Fibroblast of lung (primary cell): Measurements from ENCODE around the gene CD151. TPM values are rescaled to one million over a fixed set of nuclear protein-coding genes. Genes with fewer than 3 reads are reported as not detected.

Source experiments
- DNase-seq, 2 donors: peaks; one replicate each; pipeline versions ENCODE4 v3.0.0 to v3.0.0-alpha.2; 2010; ENCODE audit warnings: low read depth in 2 of 2
- H2AFZ ChIP-seq: 2 replicates; pipeline ENCODE4 v1.5.1; 2012; ENCODE audit warnings: low read length, control low read depth, inconsistent platforms
- H3K27ac ChIP-seq: 2 replicates; pipeline ENCODE4 v1.5.1; 2011; ENCODE audit warnings: low read length, control low read depth; ENCODE audit not compliant: insufficient read depth
- H3K27me3 ChIP-seq: 2 replicates; pipeline ENCODE4 v1.5.1; 2011; ENCODE audit warnings: mild to moderate bottlenecking, low read length; ENCODE audit not compliant: control insufficient read depth, insufficient read depth
- H3K36me3 ChIP-seq: 2 replicates; pipeline ENCODE4 v1.5.1; 2011; ENCODE audit warnings: low read length; ENCODE audit not compliant: control insufficient read depth, insufficient read depth
- H3K4me1 ChIP-seq: 2 replicates; pipeline ENCODE4 v1.5.1; 2011; ENCODE audit warnings: low read length; ENCODE audit not compliant: control insufficient read depth, insufficient read depth; ENCODE audit errors: extremely low read depth
- H3K4me2 ChIP-seq: 2 replicates; pipeline ENCODE4 v1.5.1; 2011; ENCODE audit warnings: low read length, control low read depth; ENCODE audit not compliant: insufficient read depth; ENCODE audit errors: extremely low read depth
- H3K4me3 ChIP-seq, 4 experiments: fragments of 200-600 bp in 1 of 4; sonication (generic) in 1 of 4; replicated peaks in 1 of 4; 2 replicates each; pipeline ENCODE4 v1.5.1; 2011 to 2016; ENCODE audit warnings: low read length in 4 of 4, low read depth in 3 of 4, mild to moderate bottlenecking in 3 of 4, control low read depth in 2 of 4, inconsistent platforms in 1 of 4, mixed read lengths in 1 of 4; ENCODE audit not compliant: insufficient read depth in 1 of 4; ENCODE audit errors: control extremely low read depth in 1 of 4
- H3K79me2 ChIP-seq: 2 replicates; pipeline ENCODE4 v1.5.1; 2012; ENCODE audit warnings: mild to moderate bottlenecking, low read length, inconsistent platforms; ENCODE audit not compliant: control insufficient read depth, insufficient read depth
- H3K9ac ChIP-seq: 2 replicates; pipeline ENCODE4 v1.5.1; 2011; ENCODE audit warnings: mild to moderate bottlenecking, low read length, control low read depth; ENCODE audit not compliant: insufficient read depth
- H3K9me3 ChIP-seq: 2 replicates; pipeline ENCODE4 v1.5.1; 2012; ENCODE audit warnings: low read depth, low read length; ENCODE audit not compliant: control insufficient read depth, insufficient read depth
- H4K20me1 ChIP-seq: 2 replicates; pipeline ENCODE4 v1.5.1; 2011; ENCODE audit warnings: low read length; ENCODE audit not compliant: control insufficient read depth, insufficient read depth; ENCODE audit errors: extremely low read depth
- CTCF ChIP-seq, 2 donors: IDR thresholded peaks in 1 of 2; conservative IDR thresholded peaks in 1 of 2; 1 replicate in 1 of 2; 2 replicates in 1 of 2; pipeline ENCODE4 v1.5.1; 2011 to 2012; ENCODE audit warnings: low read length in 2 of 2, control low read depth in 1 of 2, inconsistent platforms in 1 of 2, low read depth in 1 of 2, mild to moderate bottlenecking in 1 of 2
- EZH2 ChIP-seq: IDR thresholded peaks from 2 replicates; pipeline ENCODE4 v1.5.1; 2012; ENCODE audit warnings: low read length, control low read depth, mild to moderate bottlenecking; ENCODE audit errors: missing control alignments
- polyA plus RNA-seq, 2 donors: library from polyadenylated mRNA; depleted of rRNA in 1 of 2; stranded (reverse) in 1 of 2; unstranded in 1 of 2; fragments of >200 nt; gene quantifications; 2 replicates each; pipeline ENCODE4 v1.2.1, GENCODE V29; 2011 to 2012; ENCODE audit warnings: missing spikeins in 1 of 2
- total RNA-seq: library from RNA; depleted of rRNA; stranded (reverse); fragments of >200 nt; gene quantifications from 2 replicates; pipeline ENCODE4 v1.2.1, GENCODE V29; 2014

CD151 gene
- total and polyA plus RNA-seq, 2 donors (not counting 1 experiment from before 2014, with no cell fraction given): 547 to 711 TPM

GRCh38 chr11:843086-843734, 10.5 kb downstream of the CD151 start:
- Histone ChIP-seq H3K4me3 (peak overlapping the region; percentile 59 to 96 (median 89)), H4K20me1 (peaks cover 5% of the 10 kb centered on the region), H3K27me3 (no peaks in the 10 kb centered on the region), H3K4me2 (peak overlapping the region; percentile 61), H3K4me1 (peaks cover 34% of the 10 kb centered on the region), H3K36me3 (peaks cover 23% of the 10 kb centered on the region), H3K9ac (peak overlapping the region; percentile 95), H2AFZ (no peak overlapping the region), H3K9me3 (no peaks in the 10 kb centered on the region), H3K27ac (peak overlapping the region; percentile 87), H3K79me2 (peaks cover 75% of the 10 kb centered on the region)
- no peak for DNase-seq
- no peak for TF ChIP-seq CTCF (conservative IDR thresholded peaks at IDR 0.05 in 1 of 2, IDR thresholded peaks at IDR 0.05 in 1 of 2; ENCODE audit: low read depth in 1 of 2, low read length in 2 of 2)
- TF ChIP-seq EZH2: no peak

DNA sequence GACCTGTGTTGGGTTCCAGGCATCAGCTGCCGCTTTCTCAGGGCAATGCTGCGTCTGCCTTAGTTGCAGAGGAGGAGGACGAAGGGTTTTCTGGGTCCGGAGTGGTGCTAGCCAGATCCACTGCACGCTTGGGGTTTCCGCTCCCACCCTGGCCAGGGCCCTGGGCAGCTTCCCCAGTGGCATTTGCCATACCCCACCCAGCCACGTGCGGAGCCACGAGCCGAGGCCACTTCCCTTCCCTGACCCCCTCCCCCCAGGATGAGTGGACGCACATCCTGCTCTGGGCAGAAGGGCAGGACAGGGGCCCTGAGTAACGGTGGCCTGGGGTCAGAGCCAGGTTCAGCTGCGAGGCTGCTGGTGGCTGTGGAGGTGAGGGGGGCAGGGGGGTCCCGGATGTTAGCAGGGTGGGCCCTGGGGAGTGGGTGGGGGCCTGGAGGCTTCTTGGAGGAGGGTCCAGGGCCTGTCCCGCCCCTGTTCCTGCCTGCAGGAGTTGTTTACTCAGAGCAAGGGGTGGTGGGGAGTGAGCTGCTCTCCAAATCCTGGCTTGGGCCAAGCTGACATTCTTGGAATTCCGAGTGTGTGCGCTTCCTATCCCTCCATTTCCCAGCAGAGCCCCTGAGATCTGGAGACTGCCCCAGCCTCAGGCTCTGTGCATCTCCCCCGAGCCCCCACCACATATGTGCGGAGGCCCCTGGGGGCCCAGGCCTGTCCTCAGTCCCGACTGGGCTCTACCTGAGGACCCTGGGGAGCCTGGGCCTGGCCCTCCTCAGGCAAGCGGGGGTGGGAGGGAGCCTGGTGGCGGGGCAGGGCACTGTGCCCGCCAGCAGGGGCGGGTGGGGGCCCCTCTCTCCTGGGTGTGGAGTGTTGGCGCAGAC, 11.3 kb downstream of the CD151 start:
- Histone ChIP-seq H2AFZ (no peak overlapping the region), H3K27ac (peak overlapping the region; percentile 87), H3K79me2 (peaks cover 73% of the 10 kb centered on the region), H3K4me3 (peak overlapping the region; percentile 59 to 96 (median 89)), H3K9ac (peak overlapping the region; percentile 95), H3K9me3 (no peaks in the 10 kb centered on the region), H3K4me1 (peaks cover 41% of the 10 kb centered on the region), H4K20me1 (peaks cover 5% of the 10 kb centered on the region), H3K36me3 (peaks cover 20% of the 10 kb centered on the region), H3K27me3 (no peaks in the 10 kb centered on the region), H3K4me2 (peak overlapping the region; percentile 61)
- TF ChIP-seq EZH2 (no peak), CTCF (conservative IDR thresholded peaks at IDR 0.05 in 1 of 2, IDR thresholded peaks at IDR 0.05 in 1 of 2; ENCODE audit: low read depth in 1 of 2, low read length in 2 of 2) (no peak)
- peak; percentile 93 to 96 for DNase-seq
